Thymus (tissue), 11 donors: Measurements from ENCODE around the gene ROPN1. TPM values are rescaled to one million over a fixed set of nuclear protein-coding genes. Genes with fewer than 3 reads are reported as not detected.
"Not testable (repeated sequence)": the region's sequence is repeated elsewhere in the genome, so short reads cannot be mapped to it uniquely, and the experiment has no call there.

Source experiments
- DNase-seq, 9 donors: peaks; one replicate each; pipeline ENCODE4 v3.0.0-alpha.2; 2013; ENCODE audit warnings: low spot score in 9 of 9, low read depth in 6 of 9, missing footprints in 1 of 9
- H3K27ac ChIP-seq, 2 donors: one replicate each; pipeline ENCODE4 v1.5.1; 2013; ENCODE audit warnings: control low read depth in 1 of 2, low read depth in 1 of 2, low read length in 1 of 2, mild to moderate bottlenecking in 1 of 2, moderate library complexity in 1 of 2
- H3K27me3 ChIP-seq, 2 donors: one replicate each; pipeline ENCODE4 v1.5.1; 2013; ENCODE audit warnings: low read length in 1 of 2; ENCODE audit not compliant: control insufficient read depth in 2 of 2, insufficient read depth in 1 of 2
- H3K36me3 ChIP-seq, 2 donors: one replicate each; pipeline ENCODE4 v1.5.1; 2013; ENCODE audit warnings: low read length in 1 of 2, mild to moderate bottlenecking in 1 of 2, moderate library complexity in 1 of 2; ENCODE audit not compliant: control insufficient read depth in 2 of 2, insufficient read depth in 2 of 2
- H3K4me1 ChIP-seq, 2 donors: one replicate each; pipeline ENCODE4 v1.5.1; 2013; ENCODE audit warnings: low read length in 2 of 2; ENCODE audit not compliant: control insufficient read depth in 2 of 2, insufficient read depth in 2 of 2
- H3K4me3 ChIP-seq, 2 donors: one replicate each; pipeline ENCODE4 v1.5.1; 2013; ENCODE audit warnings: low read length in 2 of 2, control low read depth in 1 of 2, mild to moderate bottlenecking in 1 of 2
- H3K9me3 ChIP-seq, 2 donors: one replicate each; pipeline ENCODE4 v1.5.1; 2013; ENCODE audit warnings: low read length in 1 of 2, mild to moderate bottlenecking in 1 of 2; ENCODE audit not compliant: control insufficient read depth in 2 of 2, insufficient read depth in 1 of 2
- WGBS: extraction: QIAGEN DNeasy Blood & Tissue Kit; methylation state at CpG from one replicate; pipeline ENCODE4 v1.1.7; 2013; 5-methylcytosine and 5-hydroxymethylcytosine counted together
- polyA plus RNA-seq: library from polyadenylated mRNA; stranded (reverse); fragments of 200-250 nt; gene quantifications from one replicate; pipeline ENCODE4 v1.2.3, GENCODE V29; 2013
- total RNA-seq: library from RNA; stranded (reverse); fragments of 120-200 nt; gene quantifications from one replicate; pipeline ENCODE4 v1.2.4, GENCODE V29; 2013
- donor health status: healthy.

The ROPN1 gene
- total and polyA plus RNA-seq, 2 donors, result 0.09 to 0.30 TPM

- H3K9me3 ChIP-seq, result no peaks in the 10 kb centered on the region
- H3K4me1 ChIP-seq, result peaks cover 0 to 5% of the 10 kb centered on the region in 2 donors
- peak in 8 of 9 donors; percentile 15 to 72 (median 37) for DNase-seq
- no peak overlapping the region for H3K27ac ChIP-seq
- H3K36me3 ChIP-seq, result no peaks in the 10 kb centered on the region
- under 1% methylated on average over 48 of the region's 48 CpGs for WGBS
- H3K27me3 ChIP-seq, result peaks cover 46 to 63% of the 10 kb centered on the region in 2 donors
- peak overlapping the region in 1 of 2 donors; percentile 63 for H3K4me3 ChIP-seq
Measured at GRCh38 chr3:124032881-124033359, 41.0 kb upstream of the ROPN1 start.

- Histone ChIP-seq H3K27ac (no peak overlapping the region), H3K27me3 (peaks cover 46 to 59% of the 10 kb centered on the region in 2 donors), H3K4me3 (peak overlapping the region in 1 of 2 donors; percentile 63), H3K36me3 (no peaks in the 10 kb centered on the region), H3K9me3 (no peaks in the 10 kb centered on the region), H3K4me1 (peaks cover 0 to 5% of the 10 kb centered on the region in 2 donors)
- WGBS, result 36% methylated on average over 29 of the region's 29 CpGs
- DNase-seq, result peak in 1 of 9 donors; percentile 5
Measured at GRCh38 chr3:124032311-124032880, 40.5 kb upstream of the ROPN1 start.

- no peaks in the 10 kb centered on the region for H3K36me3 ChIP-seq
- no peak for DNase-seq
- no peak overlapping the region for H3K4me3 ChIP-seq
- H3K27ac ChIP-seq, result no peak overlapping the region
- H3K27me3 ChIP-seq, result peaks cover 6 to 16% of the 10 kb centered on the region in 2 donors
- no peaks in the 10 kb centered on the region for H3K4me1 ChIP-seq
- H3K9me3 ChIP-seq, result no peaks in the 10 kb centered on the region
- WGBS, result 77% methylated on average over 4 of the region's 4 CpGs
Measured at GRCh38 chr3:124026516-124026915, 34.6 kb upstream of the ROPN1 start.

- H3K4me3 ChIP-seq, H3K27ac ChIP-seq, H3K9me3 ChIP-seq, DNase-seq, H3K36me3 ChIP-seq, H3K27me3 ChIP-seq, H3K4me1 ChIP-seq: not testable (repeated sequence)
- WGBS, result 98% methylated on average over 1 of the region's 1 CpG
Measured at GRCh38 chr3:124023531-124023930, 31.6 kb upstream of the ROPN1 start.

- Histone ChIP-seq H3K27ac (no peak overlapping the region), H3K4me3 (no peak overlapping the region), H3K27me3 (peaks cover 0 to 2% of the 10 kb centered on the region in 2 donors), H3K9me3 (no peaks in the 10 kb centered on the region), H3K36me3 (no peaks in the 10 kb centered on the region), H3K4me1 (no peaks in the 10 kb centered on the region)
- 95% methylated on average over 2 of the region's 2 CpGs for WGBS
- no peak for DNase-seq
Measured at GRCh38 chr3:124019291-124019690, 27.4 kb upstream of the ROPN1 start.

- not testable (repeated sequence) for DNase-seq, H3K9me3 ChIP-seq, H3K27me3 ChIP-seq, H3K27ac ChIP-seq, H3K4me1 ChIP-seq, H3K4me3 ChIP-seq, H3K36me3 ChIP-seq
- WGBS, result 95% methylated on average over 6 of the region's 6 CpGs
Measured at GRCh38 chr3:124017502-124017901, 25.6 kb upstream of the ROPN1 start.

- H3K4me3 ChIP-seq, H3K4me1 ChIP-seq, DNase-seq, H3K27me3 ChIP-seq, H3K27ac ChIP-seq, H3K9me3 ChIP-seq, H3K36me3 ChIP-seq: not testable (repeated sequence)
- 20% methylated on average over 4 of the region's 4 CpGs for WGBS
Measured at GRCh38 chr3:124016483-124016882, 24.6 kb upstream of the ROPN1 start.

GRCh38 chr3:124014366-124014942 is 22.5 kb upstream of the ROPN1 start:
- Histone ChIP-seq H3K36me3 (no peaks in the 10 kb centered on the region), H3K9me3 (no peaks in the 10 kb centered on the region), H3K4me3 (no peak overlapping the region), H3K27ac (no peak overlapping the region), H3K27me3 (peaks cover 0 to 2% of the 10 kb centered on the region in 2 donors), H3K4me1 (no peaks in the 10 kb centered on the region)
- WGBS, result 91% methylated on average over 3 of the region's 3 CpGs
- DNase-seq, result no peak

GRCh38 chr3:124008321-124008720 is 16.4 kb upstream of the ROPN1 start:
- DNase-seq, H3K27ac ChIP-seq, H3K4me3 ChIP-seq, H3K4me1 ChIP-seq, H3K9me3 ChIP-seq, H3K36me3 ChIP-seq, H3K27me3 ChIP-seq: not testable (repeated sequence)
- 97% methylated on average over 1 of the region's 1 CpG for WGBS
